ENCODE data around the gene RABL2B.
"Not testable (repeated sequence)": the region's sequence is repeated elsewhere in the genome, so short reads cannot be mapped to it uniquely, and the experiment has no call there.

GRCh38 chr22:50744424-50744823 lies 39.0 kb downstream of the RABL2B start:
- TF ChIP-seq CTCF (conservative IDR thresholded peaks at IDR 0.05 in 1 of 2, IDR thresholded peaks at IDR 0.05 in 1 of 2; ENCODE audit: extremely low read depth in 1 of 2, insufficient read depth in 1 of 2, low read depth in 1 of 2, low read length in 2 of 2); EZH2 (IDR thresholded peaks at IDR 0.05; ENCODE audit: borderline replicate concordance, low read length): not testable (repeated sequence)
